GM18498 (cell line): ENCODE data around the gene ZNF710.
"Not testable (repeated sequence)": the region's sequence is repeated elsewhere in the genome, so short reads cannot be mapped to it uniquely, and the experiment has no call there.

Experiments
- ATAC-seq: cut with Tn5 transposase; IDR thresholded peaks from one replicate; pipeline ENCODE4 v1.9.1; 2021; ENCODE audit warnings: mild to moderate bottlenecking, moderate library complexity; ENCODE audit not compliant: unreplicated experiment

The ZNF710 gene

GRCh38 chr15:90101130-90101968, 100.2 kb downstream of the ZNF710 start:
- ATAC-seq, result peak; percentile 1

DNA sequence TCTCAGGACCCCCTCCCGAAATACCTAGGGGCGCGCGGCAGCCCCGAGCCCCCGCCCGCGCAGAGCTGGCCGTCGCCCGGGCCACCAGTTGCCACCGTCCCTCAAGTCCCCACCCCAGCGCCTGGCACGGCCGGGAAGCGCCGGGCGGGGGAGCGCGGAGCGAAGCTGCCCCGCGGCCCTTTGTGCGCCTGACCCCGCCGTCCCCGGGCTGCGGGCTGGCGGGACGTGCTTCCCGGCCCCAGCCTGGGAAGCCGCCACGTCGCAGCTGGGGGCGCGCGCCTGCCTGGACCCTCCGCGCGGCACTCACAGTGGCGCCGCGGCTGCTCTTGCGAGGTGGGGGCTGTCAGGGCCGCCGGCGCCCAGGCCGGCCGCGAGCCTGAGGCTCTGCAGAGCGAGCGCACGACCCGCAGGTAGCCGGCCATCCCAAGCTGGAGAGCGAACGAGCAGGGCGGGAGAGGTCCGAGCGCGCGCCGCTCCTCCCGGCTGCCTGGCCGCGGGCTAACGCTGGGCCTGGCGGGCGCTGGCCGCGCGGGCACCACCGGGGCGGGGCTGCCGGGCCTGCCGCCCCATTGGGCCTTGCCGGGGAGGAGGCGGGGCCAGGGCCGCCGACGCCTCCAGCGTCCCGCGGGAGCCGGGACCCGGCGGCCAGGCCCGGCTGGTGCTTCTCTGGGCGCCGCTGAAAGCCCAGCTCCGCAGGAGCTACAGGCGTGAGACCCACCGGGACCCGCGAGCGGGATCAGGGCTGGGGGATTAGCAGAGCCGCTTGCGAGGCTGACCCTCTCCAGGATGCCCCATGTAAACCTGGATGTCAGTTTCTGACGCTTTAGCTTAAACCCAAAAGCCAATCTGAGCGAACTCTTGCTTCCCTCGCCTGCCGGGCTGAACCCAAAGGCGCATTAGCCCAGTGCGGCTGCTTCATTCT, 101.1 kb downstream of the ZNF710 start, which contains the start of gene IDH2:
Gene IDH2 (minus strand): TSS at position 500 of the 922 bp plus-strand sequence. CDS start 78 bp downstream, at position 422.
- ATAC-seq, result peak; percentile 78

DNA sequence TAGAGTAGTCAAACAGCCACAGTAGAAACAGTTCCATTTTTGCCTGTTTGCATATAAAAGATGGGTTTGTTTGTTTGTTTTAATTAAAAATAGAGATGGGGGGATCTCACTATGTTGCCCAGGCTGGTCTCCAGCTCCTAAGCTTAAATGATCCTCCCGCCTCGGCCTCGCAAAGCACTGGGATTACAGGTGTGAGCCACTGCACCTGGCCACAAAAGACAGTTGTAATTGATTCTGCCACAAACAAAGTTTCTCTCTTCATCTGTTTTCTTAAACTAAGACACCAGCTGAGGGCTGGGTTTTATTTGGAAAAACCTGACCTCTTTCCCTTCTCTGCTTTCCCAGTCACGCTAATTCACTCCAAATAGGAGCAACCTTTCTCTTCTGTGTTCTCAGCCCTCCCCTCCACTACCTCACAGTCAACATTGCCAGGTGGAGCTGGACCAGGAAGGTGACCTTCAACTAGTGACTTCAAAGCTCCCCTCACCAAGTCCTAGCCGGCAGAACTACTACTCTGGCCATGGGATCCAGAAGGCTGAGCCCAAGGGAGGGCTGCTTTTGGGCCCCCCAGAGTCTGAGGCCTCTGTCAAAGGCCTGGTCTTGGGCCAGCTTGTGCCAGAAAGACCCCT, 102.7 kb downstream of the ZNF710 start:
- ATAC-seq, result no peak

DNA sequence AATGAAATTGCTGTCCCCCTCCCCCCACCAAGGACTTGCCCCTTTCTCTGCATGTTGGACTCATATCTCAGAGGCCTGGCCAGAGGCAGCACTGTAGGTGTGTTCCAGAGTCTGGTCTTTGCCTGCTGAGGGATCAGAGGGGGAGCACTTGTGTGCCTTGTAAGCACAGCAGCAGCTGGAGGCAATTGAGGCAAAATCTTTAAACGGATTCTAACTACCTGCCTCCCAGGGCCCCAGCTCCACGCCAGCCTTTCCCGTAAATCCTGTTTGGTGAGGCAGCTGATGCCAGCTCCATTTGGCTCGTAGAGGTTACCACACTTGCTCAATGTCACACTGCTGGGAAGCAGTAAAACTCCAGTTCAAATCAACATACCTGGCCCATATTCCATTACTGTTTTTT, 103.4 kb downstream of the ZNF710 start:
- no peak for ATAC-seq

GRCh38 chr15:90105521-90105920, 104.4 kb downstream of the ZNF710 start:
- ATAC-seq, result no peak

DNA sequence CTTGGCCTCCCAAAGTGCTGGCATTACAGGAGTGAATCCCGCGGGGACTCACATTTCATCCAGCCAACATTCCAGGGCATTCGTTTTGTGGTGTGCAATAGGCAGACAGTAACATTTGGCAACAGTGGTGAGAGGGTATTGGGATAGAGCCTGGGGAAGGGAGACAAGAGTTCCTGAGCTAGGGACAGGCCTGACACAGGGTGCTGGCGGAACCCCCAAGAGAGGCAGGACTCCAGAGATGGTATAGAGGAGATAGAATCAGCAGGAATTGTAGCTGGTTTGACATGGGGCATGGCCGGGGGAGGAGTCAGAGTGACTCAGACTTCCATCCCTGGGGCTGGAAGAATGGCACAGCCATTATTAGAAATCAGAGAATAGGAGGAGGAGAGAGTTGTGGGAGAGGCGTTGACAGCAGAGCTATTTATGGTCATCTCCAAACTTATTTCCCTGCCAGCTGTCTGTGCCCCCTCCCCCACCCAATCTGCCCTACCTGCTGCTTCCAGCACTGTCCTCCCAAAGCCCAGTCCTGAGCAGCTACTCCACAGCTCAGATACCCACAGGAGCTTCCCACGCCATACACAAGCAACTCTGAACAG, 105.5 kb downstream of the ZNF710 start:
- no peak for ATAC-seq

DNA sequence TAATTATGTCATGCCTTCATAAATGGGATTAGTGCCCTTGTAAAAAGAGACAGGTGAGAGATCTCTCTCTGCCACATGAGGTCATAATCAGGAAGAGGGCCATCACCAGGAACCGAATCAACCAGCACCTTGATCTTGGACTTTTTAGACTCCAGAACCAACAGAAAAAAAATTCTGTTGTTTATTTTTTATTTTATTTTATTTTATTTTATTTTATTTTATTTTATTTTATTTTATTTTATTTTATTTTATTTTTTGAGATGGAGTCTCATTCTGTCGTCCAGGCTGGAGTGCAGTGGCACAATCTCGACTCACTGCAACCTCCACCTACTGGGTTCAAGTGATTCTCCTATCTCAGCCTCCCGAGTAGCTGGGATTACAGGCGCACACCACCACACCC, 106.9 kb downstream of the ZNF710 start:
- not testable (repeated sequence) for ATAC-seq

DNA sequence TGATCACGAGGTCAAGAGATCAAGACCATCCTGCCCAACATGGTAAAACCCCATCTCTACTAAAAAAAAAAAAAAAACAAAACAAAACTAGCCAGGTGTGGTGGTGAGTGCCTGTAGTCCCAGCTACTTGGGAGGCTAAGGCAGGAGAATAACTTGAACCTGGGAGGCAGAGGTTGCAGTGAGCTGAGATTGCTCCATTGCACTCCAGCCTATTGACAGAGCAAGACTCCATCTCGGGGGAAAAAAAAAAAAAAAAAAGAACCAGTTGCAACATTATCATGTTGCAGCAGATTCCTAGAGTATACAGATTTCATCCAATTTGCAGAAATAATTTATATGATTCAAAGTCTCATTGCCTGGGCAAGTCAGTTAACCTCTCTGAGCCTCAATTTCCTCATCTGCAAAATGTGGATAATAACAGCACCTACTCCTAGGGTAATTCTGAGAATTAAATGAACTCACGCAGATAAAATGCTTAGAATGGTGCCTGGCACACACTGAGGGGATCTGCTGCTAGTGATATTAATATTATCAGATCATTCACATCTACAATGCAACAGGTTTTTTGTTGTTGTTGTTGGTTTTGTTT, 108.1 kb downstream of the ZNF710 start:
- ATAC-seq, result not testable (repeated sequence)

DNA sequence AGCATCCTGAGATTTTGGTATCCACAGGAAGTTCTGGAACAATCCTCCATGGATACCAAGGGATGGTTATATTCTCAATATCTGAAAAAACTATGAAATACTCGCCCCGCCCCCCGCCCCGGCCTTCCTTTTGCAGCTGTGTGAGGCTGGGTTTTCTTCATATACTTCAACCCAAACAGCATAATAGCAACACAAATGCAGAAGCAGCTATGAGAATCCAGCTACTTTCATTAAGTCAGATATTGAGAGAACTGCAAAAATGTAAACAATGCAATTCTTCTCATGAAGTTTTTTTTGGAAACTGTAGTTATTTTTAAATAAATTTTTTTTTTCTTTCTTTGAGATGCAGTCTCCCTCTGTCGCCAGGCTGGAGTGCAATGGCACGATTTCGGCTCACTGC, 112.0 kb downstream of the ZNF710 start:
- ATAC-seq, result no peak

GRCh38 chr15:90114451-90114901, 113.4 kb downstream of the ZNF710 start:
- ATAC-seq, result no peak

DNA sequence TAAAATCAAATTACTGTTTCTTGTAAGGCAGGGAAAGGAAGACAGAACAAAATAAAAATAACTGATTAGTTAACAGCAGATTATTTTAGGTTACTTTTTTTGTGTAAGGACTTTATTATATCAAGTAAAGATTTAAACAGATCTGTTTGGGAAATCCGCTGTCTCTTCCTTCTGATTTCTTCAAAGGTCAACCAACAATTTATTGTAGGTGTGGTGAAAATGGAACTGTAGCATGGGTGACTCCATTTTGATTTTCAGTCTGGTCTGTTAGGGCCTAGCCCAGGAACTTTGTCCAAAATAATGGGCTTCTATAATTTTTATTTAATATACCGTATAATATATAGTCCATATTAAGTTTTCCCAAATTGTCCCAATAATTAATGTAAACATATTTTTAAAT, 114.7 kb downstream of the ZNF710 start:
- no peak for ATAC-seq

GRCh38 chr15:90119367-90119766, 118.2 kb downstream of the ZNF710 start:
- ATAC-seq, result no peak

- no peak for ATAC-seq
These were observed 120.0 kb downstream of the ZNF710 start for GRCh38 chr15:90121086-90121485.

DNA sequence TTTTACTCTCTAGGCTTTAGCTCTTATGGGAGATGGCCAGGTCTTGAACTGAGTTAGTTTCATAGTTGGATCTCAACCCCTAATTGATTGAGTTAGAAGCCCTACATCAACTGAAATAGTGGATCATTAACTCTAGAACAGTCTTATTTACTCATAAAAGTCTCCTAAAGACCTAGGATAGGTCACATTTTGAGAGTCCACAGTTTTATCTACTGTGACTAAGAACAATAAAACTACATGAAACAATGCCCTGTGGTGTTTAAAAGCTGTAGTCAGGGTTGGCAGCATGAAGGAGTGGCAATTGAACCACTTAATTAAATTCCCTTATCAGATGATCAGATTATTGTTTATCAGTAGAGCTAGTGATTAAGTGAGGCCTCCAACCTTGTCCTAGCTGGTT, 123.4 kb downstream of the ZNF710 start:
- ATAC-seq, result no peak

GRCh38 chr15:90126022-90126421, 124.9 kb downstream of the ZNF710 start:
- ATAC-seq, result no peak

DNA sequence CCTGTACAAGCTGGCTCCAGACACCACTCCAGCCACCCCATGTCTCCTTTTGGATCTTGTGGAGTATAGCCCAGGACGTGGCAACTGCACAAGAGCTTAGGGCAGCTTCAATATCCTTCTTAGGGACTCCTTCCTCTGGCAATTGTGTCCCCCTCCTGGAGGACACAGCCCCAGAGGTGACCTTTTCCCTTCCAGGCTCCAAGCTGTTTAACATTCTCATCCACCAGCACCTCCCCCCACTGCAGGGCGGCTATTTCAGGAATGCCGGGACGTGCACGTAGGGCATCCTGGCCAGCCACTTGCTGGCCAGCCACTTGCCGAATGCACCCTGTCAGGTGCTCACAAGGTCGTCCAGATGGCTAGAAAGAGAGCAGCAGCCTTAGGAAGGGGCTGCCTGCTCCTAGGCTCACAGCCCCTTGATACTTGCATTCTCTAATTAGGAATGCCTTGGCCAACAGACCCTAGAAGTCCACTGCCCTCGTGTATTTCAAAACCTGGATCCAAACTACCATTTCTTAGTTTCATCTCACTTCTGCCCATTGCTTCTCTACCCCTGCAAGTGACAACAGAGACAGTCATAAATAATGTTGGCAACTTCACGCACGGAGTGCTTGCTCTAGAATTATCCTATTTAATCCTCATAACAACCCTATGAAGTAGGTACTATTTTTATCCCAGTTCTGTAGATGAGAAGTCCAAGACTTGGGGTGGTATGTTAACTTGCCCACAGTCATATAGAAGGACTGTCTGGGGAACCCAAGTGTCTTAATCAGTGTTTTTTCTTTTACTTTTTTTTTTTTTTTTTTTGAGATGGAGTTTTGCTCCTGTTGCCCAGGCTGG, 125.7 kb downstream of the ZNF710 start:
- no peak for ATAC-seq

- no peak for ATAC-seq
These were observed 129.2 kb downstream of the ZNF710 start for GRCh38 chr15:90130291-90130690.
